NCI-H69 (cell line): ENCODE data around the gene SP140.
A peak's percentile ranks its signal among the peaks of the same experiment; 100 is the strongest.

ENCODE experiments used
- DNase-seq: peaks from one replicate; lab custom pipeline; 2025; lab: John Stamatoyannopoulos, UW

The SP140 gene

GRCh38 chr2:230226051-230226551 is 565 bp downstream of the SP140 start:
- DNase-seq, result no peak

- no peak for DNase-seq
Observed at GRCh38 chr2:230227216-230227615, 1.7 kb downstream of the SP140 start.

- DNase-seq, result no peak
Observed at GRCh38 chr2:230230087-230230486, 4.6 kb downstream of the SP140 start.

- no peak for DNase-seq
Observed at GRCh38 chr2:230230496-230231200, 5.1 kb downstream of the SP140 start.

GRCh38 chr2:230231251-230231650 is 5.7 kb downstream of the SP140 start:
- no peak for DNase-seq

- DNase-seq, result no peak
Observed at GRCh38 chr2:230234122-230234722, 8.7 kb downstream of the SP140 start.

- DNase-seq, result no peak
Observed at GRCh38 chr2:230234845-230235244, 9.3 kb downstream of the SP140 start.

GRCh38 chr2:230244211-230244610 is 18.7 kb downstream of the SP140 start:
- no peak for DNase-seq

GRCh38 chr2:230246206-230246605 is 20.7 kb downstream of the SP140 start:
- no peak for DNase-seq

- no peak for DNase-seq
Observed at GRCh38 chr2:230250231-230250630, 24.7 kb downstream of the SP140 start.

- no peak for DNase-seq
Observed at GRCh38 chr2:230254152-230254881, 28.8 kb downstream of the SP140 start.

- DNase-seq, result no peak
Observed at GRCh38 chr2:230256733-230257332, 31.3 kb downstream of the SP140 start.

- DNase-seq, result no peak
Observed at GRCh38 chr2:230258483-230258882, 32.9 kb downstream of the SP140 start.

- no peak for DNase-seq
Observed at GRCh38 chr2:230262246-230262645, 36.7 kb downstream of the SP140 start.

- peak; percentile 2 for DNase-seq
Observed at GRCh38 chr2:230264945-230265344, 39.4 kb downstream of the SP140 start.

- DNase-seq, result no peak
Observed at GRCh38 chr2:230266638-230267037, 41.1 kb downstream of the SP140 start.

- DNase-seq, result no peak
Observed at GRCh38 chr2:230267059-230267458, 41.5 kb downstream of the SP140 start.

GRCh38 chr2:230267556-230267955 is 42.0 kb downstream of the SP140 start:
- no peak for DNase-seq

- DNase-seq, result no peak
Observed at GRCh38 chr2:230268606-230269243, 43.2 kb downstream of the SP140 start.

- no peak for DNase-seq
Observed at GRCh38 chr2:230269715-230270114, 44.2 kb downstream of the SP140 start.

GRCh38 chr2:230282936-230283335 is 57.4 kb downstream of the SP140 start:
- DNase-seq, result no peak

- no peak for DNase-seq
Observed at GRCh38 chr2:230286048-230286447, 60.5 kb downstream of the SP140 start.
